ENCODE results near the gene RPS6KA4.
"Not testable (repeated sequence)": the region's sequence is repeated elsewhere in the genome, so short reads cannot be mapped to it uniquely, and the experiment has no call there.

- not testable (repeated sequence) for TF ChIP-seq FOXK2 (IDR thresholded peaks at IDR 0.05); MTF2 (CRISPR knock-in tag; IDR thresholded peaks at IDR 0.05; ENCODE audit: borderline replicate concordance); HNF4G (IDR thresholded peaks at IDR 0.05; ENCODE audit: borderline replicate concordance, low read depth, low read length); HNF4G (CRISPR knock-in tag; IDR thresholded peaks at IDR 0.05; ENCODE audit: borderline replicate concordance, low read depth); CEBPB (IDR thresholded peaks at IDR 0.05; ENCODE audit: borderline replicate concordance, low read depth, low read length); ZZZ3 (CRISPR knock-in tag; IDR thresholded peaks at IDR 0.05; ENCODE audit: borderline replicate concordance); NONO (IDR thresholded peaks at IDR 0.05); NONO (CRISPR knock-in tag; conservative IDR thresholded peaks at IDR 0.05); MAFK (conservative IDR thresholded peaks at IDR 0.05 in 1 of 2, IDR thresholded peaks at IDR 0.05 in 1 of 2; ENCODE audit: low read length in 2 of 2); CTCF (CRISPR knock-in tag; IDR thresholded peaks at IDR 0.05); ZFP37 (CRISPR knock-in tag; IDR thresholded peaks at IDR 0.05; ENCODE audit: borderline replicate concordance); SIN3A (IDR thresholded peaks at IDR 0.05; ENCODE audit: borderline replicate concordance, low read depth, low read length); ARID3A (IDR thresholded peaks at IDR 0.05; ENCODE audit: low read depth, low read length); ZNF3 (CRISPR knock-in tag; IDR thresholded peaks at IDR 0.05); BHLHE40 (IDR thresholded peaks at IDR 0.05; ENCODE audit: low read length)
Measured at GRCh38 chr11:64315667-64316526, 43.1 kb upstream of the RPS6KA4 start.
